DND-41 (cell line): ENCODE results near the gene MYG1.
A peak's percentile ranks its signal among the peaks of the same experiment; 100 is the strongest.

Experiments
- ATAC-seq: fragments of 200-7000 bp; cut with Tn5 transposase; 3 replicates; pipeline ENCODE4 v1.9.1; 2021; ENCODE audit warnings: low read depth; ENCODE audit not compliant: insufficient read depth
- DNase-seq: peaks from one replicate; pipeline ENCODE4 v3.0.0-alpha.2; 2020
- H2AFZ ChIP-seq: 2 replicates; pipeline ENCODE4 v1.6.0; 2012; ENCODE audit warnings: low read depth, low read length
- H3K27ac ChIP-seq: 2 replicates; pipeline ENCODE4 v1.5.1; 2012; ENCODE audit warnings: low read length, inconsistent platforms
- H3K27me3 ChIP-seq: fragments of 200-600 bp; sonication (generic); 2 replicates; pipeline ENCODE4 v1.6.0; 2012; ENCODE audit warnings: low read length, mild to moderate bottlenecking, inconsistent platforms; ENCODE audit not compliant: insufficient read depth, poor library complexity
- H3K36me3 ChIP-seq: 2 replicates; pipeline ENCODE4 v1.5.1; 2012; ENCODE audit warnings: low read length, inconsistent platforms; ENCODE audit not compliant: insufficient read depth
- H3K4me1 ChIP-seq: 2 replicates; pipeline ENCODE4 v1.5.1; 2012; ENCODE audit warnings: mild to moderate bottlenecking, low read length; ENCODE audit not compliant: insufficient read depth
- H3K4me2 ChIP-seq: 2 replicates; pipeline ENCODE4 v1.6.0; 2012; ENCODE audit warnings: mild to moderate bottlenecking, moderate library complexity, low read length, inconsistent platforms; ENCODE audit not compliant: insufficient read depth
- H3K4me3 ChIP-seq, 2 experiments: fragments of 200-600 bp in 1 of 2; shearing (Covaris generic) in 1 of 2; 2 replicates each; pipeline ENCODE4 v1.5.1; 2012 to 2016; ENCODE audit warnings: inconsistent platforms in 2 of 2, low read length in 2 of 2, mild to moderate bottlenecking in 2 of 2, low read depth in 1 of 2, moderate library complexity in 1 of 2
- H3K79me2 ChIP-seq: 2 replicates; pipeline ENCODE4 v1.6.0; 2012; ENCODE audit warnings: low read length, inconsistent platforms; ENCODE audit not compliant: insufficient read depth
- H3K9ac ChIP-seq: 2 replicates; pipeline ENCODE4 v1.6.0; 2012; ENCODE audit warnings: low read depth, mild to moderate bottlenecking, inconsistent platforms, low read length, moderate library complexity
- H3K9me3 ChIP-seq: 2 replicates; pipeline ENCODE4 v1.5.1; 2012; ENCODE audit warnings: low read length, moderate library complexity, mild to moderate bottlenecking, inconsistent platforms; ENCODE audit not compliant: insufficient read depth, severe bottlenecking
- H4K20me1 ChIP-seq: 2 replicates; pipeline ENCODE4 v1.6.0; 2012; ENCODE audit warnings: low read length; ENCODE audit not compliant: insufficient read depth
- CTCF ChIP-seq: IDR thresholded peaks from 2 replicates; pipeline ENCODE4 v1.5.1; 2012; ENCODE audit warnings: borderline replicate concordance, low read length, moderate library complexity, mild to moderate bottlenecking; ENCODE audit not compliant: poor library complexity, severe bottlenecking; ENCODE audit errors: extremely low read depth
- EZH2 ChIP-seq: IDR thresholded peaks from 3 replicates; pipeline ENCODE4 v1.6.1; 2012; ENCODE audit warnings: borderline replicate concordance, low read depth, mild to moderate bottlenecking, moderate library complexity, low read length, inconsistent platforms; ENCODE audit not compliant: severe bottlenecking

MYG1 gene

GRCh38 chr12:53336181-53336681 is 36.7 kb downstream of the MYG1 start, which contains the start of gene SP7:
SP7 (minus strand) TSS chr12:53336354; CDS start chr12:53335646, 708 bp downstream.
- Histone ChIP-seq H2AFZ (no peak within 1 kb of the TSS), H4K20me1 (no peaks in the 10 kb centered on the region), H3K27ac (no peak within 1 kb of the TSS), H3K36me3 (no peaks in the 10 kb centered on the region), H3K9ac (no peak within 1 kb of the TSS), H3K4me3 (no peak within 1 kb of the TSS), H3K27me3 (peaks cover 42% of the 10 kb centered on the region), H3K79me2 (no peaks in the 10 kb centered on the region), H3K4me1 (no peaks in the 10 kb centered on the region), H3K9me3 (no peaks in the 10 kb centered on the region), H3K4me2 (no peak within 1 kb of the TSS)
- ATAC-seq: peak; percentile 54
- peak; percentile 11 for TF ChIP-seq EZH2
- no peak for TF ChIP-seq CTCF
- DNase-seq: no peak

GRCh38 chr12:53338017-53338416 is 38.5 kb downstream of the MYG1 start:
- H2AFZ ChIP-seq: no peak overlapping the region
- no peaks in the 10 kb centered on the region for H3K36me3 ChIP-seq
- peaks cover 42% of the 10 kb centered on the region for H3K27me3 ChIP-seq
- no peaks in the 10 kb centered on the region for H3K79me2 ChIP-seq
- H3K4me1 ChIP-seq: no peaks in the 10 kb centered on the region
- no peak overlapping the region for H3K4me3 ChIP-seq
- TF ChIP-seq EZH2: no peak
- no peak for TF ChIP-seq CTCF
- no peaks in the 10 kb centered on the region for H3K9me3 ChIP-seq
- H3K9ac ChIP-seq: no peak overlapping the region
- no peaks in the 10 kb centered on the region for H4K20me1 ChIP-seq
- no peak for ATAC-seq
- no peak for DNase-seq
- no peak overlapping the region for H3K27ac ChIP-seq
- no peak overlapping the region for H3K4me2 ChIP-seq

- ATAC-seq: no peak
- no peak overlapping the region for H3K27ac ChIP-seq
- H3K27me3 ChIP-seq: peaks cover 46% of the 10 kb centered on the region
- DNase-seq: no peak
- H4K20me1 ChIP-seq: no peaks in the 10 kb centered on the region
- H3K4me3 ChIP-seq: no peak overlapping the region
- H3K9me3 ChIP-seq: no peaks in the 10 kb centered on the region
- H3K79me2 ChIP-seq: no peaks in the 10 kb centered on the region
- no peaks in the 10 kb centered on the region for H3K4me1 ChIP-seq
- no peak overlapping the region for H3K9ac ChIP-seq
- H2AFZ ChIP-seq: no peak overlapping the region
- H3K4me2 ChIP-seq: no peak overlapping the region
- no peaks in the 10 kb centered on the region for H3K36me3 ChIP-seq
- no peak for TF ChIP-seq CTCF
- TF ChIP-seq EZH2: no peak
These were observed 39.4 kb downstream of the MYG1 start for GRCh38 chr12:53338916-53339315.
